ENCODE data around the gene AADACL4. TPM values are rescaled to one million over a fixed set of nuclear protein-coding genes. Genes with fewer than 3 reads are reported as not detected.

Gene AADACL4
- total and polyA plus RNA-seq, 2 of the 8 experiments (the other 6 are each of a cell fraction or from before 2014, with no cell fraction given), result 0.08 TPM; not detected in 1

DNA sequence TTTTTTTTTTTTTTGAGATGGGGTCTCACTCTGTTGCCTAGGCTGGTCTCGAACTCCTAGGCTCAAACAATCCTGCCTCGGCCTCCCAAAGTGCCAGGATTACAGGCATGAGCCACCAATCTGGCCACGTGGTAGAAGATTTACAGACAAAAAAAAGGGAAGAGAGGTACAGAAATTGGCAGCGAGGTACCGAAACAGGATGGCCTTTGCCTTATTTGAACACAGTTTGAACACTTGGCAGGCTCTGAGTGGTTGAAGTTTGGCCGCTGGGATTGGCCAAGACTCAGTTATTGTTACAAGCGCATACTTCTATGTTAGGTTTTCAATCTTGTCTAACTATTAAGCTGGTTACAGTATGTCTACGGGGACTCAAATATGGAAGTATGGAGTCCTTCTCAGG is 6.2 kb upstream of the AADACL4 start (continued):
- TF ChIP-seq GABPA (IDR thresholded peaks at IDR 0.05; ENCODE audit: borderline replicate concordance, insufficient read depth, low read length), result no peak
- no peak for TF ChIP-seq BCL11A (IDR thresholded peaks at IDR 0.05; ENCODE audit: low read depth in 2 of 2, low read length in 2 of 2)
- no peak for TF ChIP-seq RFX5 (IDR thresholded peaks at IDR 0.05; ENCODE audit: borderline replicate concordance, low read depth, low read length)
- TF ChIP-seq CREB1 (IDR thresholded peaks at IDR 0.05), result no peak
- TF ChIP-seq SAP30 (IDR thresholded peaks at IDR 0.05; ENCODE audit: insufficient read depth, insufficient replicate concordance, low read length), result no peak
- no peak for TF ChIP-seq RXRA (IDR thresholded peaks at IDR 0.05; ENCODE audit: insufficient read depth, low read depth, low read length)
- no peak for TF ChIP-seq KDM4A (IDR thresholded peaks at IDR 0.05; ENCODE audit: low read depth, low read length, severe bottlenecking)
- TF ChIP-seq SIN3A (conservative IDR thresholded peaks at IDR 0.05 in 1 of 2, IDR thresholded peaks at IDR 0.05 in 1 of 2; ENCODE audit: low read depth in 1 of 2, low read length in 2 of 2), result no peak
- TF ChIP-seq TBP (IDR thresholded peaks at IDR 0.05; ENCODE audit: low read depth, low read length), result no peak

All from H1 (cell line).